Measurements from ENCODE around the gene PI4KB.

Gene PI4KB

GRCh38 chr1:151267760-151268159 is 59.5 kb downstream of the PI4KB start:
- H3K36me3 ChIP-seq (ENCODE audit: control insufficient read depth, insufficient read depth, low read length): peaks cover 67% of the 10 kb centered on the region
- 90% methylated on average over 4 of the region's 4 CpGs for WGBS, 2 experiments (ENCODE audit: insufficient coverage in 2 of 2)
- H3K4me3 ChIP-seq (ENCODE audit: extremely low read depth, insufficient read depth, low read length, poor library complexity, severe bottlenecking): no peak overlapping the region

GRCh38 chr1:151266821-151267220 is 60.4 kb downstream of the PI4KB start:
- Histone ChIP-seq H3K4me3 (ENCODE audit: extremely low read depth, insufficient read depth, low read length, poor library complexity, severe bottlenecking) (no peak overlapping the region), H3K4me1 (ENCODE audit: control insufficient read depth, insufficient read depth, low read length, poor library complexity, severe bottlenecking) (no peaks in the 10 kb centered on the region), H3K27ac (ENCODE audit: low read depth, low read length, severe bottlenecking) (no peak overlapping the region), H3K36me3 (ENCODE audit: control insufficient read depth, insufficient read depth, low read length) (peaks cover 72% of the 10 kb centered on the region), H3K9me3 (ENCODE audit: control insufficient read depth, low read length) (no peaks in the 10 kb centered on the region)
- 81 to 86% methylated on average over 7 of the region's 8 CpGs for WGBS, 2 experiments (ENCODE audit: insufficient coverage in 2 of 2)

More at GRCh38 chr1:151267760-151268159, 59.5 kb downstream of the PI4KB start:
- Histone ChIP-seq H3K9me3 (ENCODE audit: control insufficient read depth, low read length) (no peaks in the 10 kb centered on the region), H3K4me1 (ENCODE audit: control insufficient read depth, insufficient read depth, low read length, poor library complexity, severe bottlenecking) (no peaks in the 10 kb centered on the region), H3K27ac (ENCODE audit: low read depth, low read length, severe bottlenecking) (no peak overlapping the region)

GRCh38 chr1:151266315-151266714 is 60.9 kb downstream of the PI4KB start:
- Histone ChIP-seq H3K4me3 (ENCODE audit: extremely low read depth, insufficient read depth, low read length, poor library complexity, severe bottlenecking) (no peak overlapping the region), H3K9me3 (ENCODE audit: control insufficient read depth, low read length) (no peaks in the 10 kb centered on the region), H3K27ac (ENCODE audit: low read depth, low read length, severe bottlenecking) (no peak overlapping the region), H3K4me1 (ENCODE audit: control insufficient read depth, insufficient read depth, low read length, poor library complexity, severe bottlenecking) (no peaks in the 10 kb centered on the region), H3K36me3 (ENCODE audit: control insufficient read depth, insufficient read depth, low read length) (peaks cover 77% of the 10 kb centered on the region)
- 81 to 100% methylated on average over 2 to 3 of the region's 3 CpGs for WGBS, 2 experiments (ENCODE audit: insufficient coverage in 2 of 2)

GRCh38 chr1:151265446-151266236 is 61.6 kb downstream of the PI4KB start:
- no peaks in the 10 kb centered on the region for H3K4me1 ChIP-seq (ENCODE audit: control insufficient read depth, insufficient read depth, low read length, poor library complexity, severe bottlenecking)
- no peak overlapping the region for H3K27ac ChIP-seq (ENCODE audit: low read depth, low read length, severe bottlenecking)
- H3K9me3 ChIP-seq (ENCODE audit: control insufficient read depth, low read length): no peaks in the 10 kb centered on the region
- no peak overlapping the region for H3K4me3 ChIP-seq (ENCODE audit: extremely low read depth, insufficient read depth, low read length, poor library complexity, severe bottlenecking)
- WGBS, 2 experiments (ENCODE audit: insufficient coverage in 2 of 2): 87 to 90% methylated on average over 11 to 13 of the region's 14 CpGs
- H3K36me3 ChIP-seq (ENCODE audit: control insufficient read depth, insufficient read depth, low read length): peaks cover 76% of the 10 kb centered on the region

- H3K36me3 ChIP-seq (ENCODE audit: control insufficient read depth, insufficient read depth, low read length): peaks cover 45% of the 10 kb centered on the region
- 100% methylated on average over 1 of the region's 2 CpGs for WGBS, 2 experiments (ENCODE audit: insufficient coverage in 2 of 2)
- H3K27ac ChIP-seq (ENCODE audit: low read depth, low read length, severe bottlenecking): no peak overlapping the region
- H3K4me1 ChIP-seq (ENCODE audit: control insufficient read depth, insufficient read depth, low read length, poor library complexity, severe bottlenecking): no peaks in the 10 kb centered on the region
- H3K4me3 ChIP-seq (ENCODE audit: extremely low read depth, insufficient read depth, low read length, poor library complexity, severe bottlenecking): no peak overlapping the region
- H3K9me3 ChIP-seq (ENCODE audit: control insufficient read depth, low read length): no peaks in the 10 kb centered on the region
These were observed 67.9 kb downstream of the PI4KB start for GRCh38 chr1:151259351-151259750.

GRCh38 chr1:151255381-151255780 is 71.8 kb downstream of the PI4KB start:
- peaks cover 15% of the 10 kb centered on the region for H3K36me3 ChIP-seq (ENCODE audit: control insufficient read depth, insufficient read depth, low read length)
- H3K4me1 ChIP-seq (ENCODE audit: control insufficient read depth, insufficient read depth, low read length, poor library complexity, severe bottlenecking): no peaks in the 10 kb centered on the region
- H3K9me3 ChIP-seq (ENCODE audit: control insufficient read depth, low read length): no peaks in the 10 kb centered on the region
- peak overlapping the region; percentile 74 for H3K4me3 ChIP-seq (ENCODE audit: extremely low read depth, insufficient read depth, low read length, poor library complexity, severe bottlenecking)
- 60 to 64% methylated on average over 10 of the region's 10 CpGs for whole genome bisulfite sequencing, 2 experiments (ENCODE audit: insufficient coverage in 2 of 2)
- peak overlapping the region; percentile 93 for H3K27ac ChIP-seq (ENCODE audit: low read depth, low read length, severe bottlenecking)

- peak within 1 kb of the TSS; percentile 74 for H3K4me3 ChIP-seq (ENCODE audit: extremely low read depth, insufficient read depth, low read length, poor library complexity, severe bottlenecking)
- H3K36me3 ChIP-seq (ENCODE audit: control insufficient read depth, insufficient read depth, low read length): peaks cover 20% of the 10 kb centered on the region
- H3K27ac ChIP-seq (ENCODE audit: low read depth, low read length, severe bottlenecking): peak within 1 kb of the TSS; percentile 93
- 27 to 40% methylated on average over 38 to 43 of the region's 56 CpGs for WGBS, 2 experiments (ENCODE audit: insufficient coverage in 2 of 2)
- no peaks in the 10 kb centered on the region for H3K4me1 ChIP-seq (ENCODE audit: control insufficient read depth, insufficient read depth, low read length, poor library complexity, severe bottlenecking)
- H3K9me3 ChIP-seq (ENCODE audit: control insufficient read depth, low read length): no peaks in the 10 kb centered on the region
These were observed 72.7 kb downstream of the PI4KB start, which contains the start of gene PSMD4 for GRCh38 chr1:151254217-151255213. Gene PSMD4, plus strand, starts transcription at chr1:151254734. Its CDS starts 49 bp downstream, at chr1:151254783.

- WGBS, 2 experiments (ENCODE audit: insufficient coverage in 2 of 2): 85 to 89% methylated on average over 10 to 11 of the region's 16 CpGs
- no peaks in the 10 kb centered on the region for H3K9me3 ChIP-seq (ENCODE audit: control insufficient read depth, low read length)
- H3K27ac ChIP-seq (ENCODE audit: low read depth, low read length, severe bottlenecking): no peak overlapping the region
These were observed 75.4 kb downstream of the PI4KB start for GRCh38 chr1:151251656-151252470.

GRCh38 chr1:151246786-151247185 is 80.4 kb downstream of the PI4KB start:
- no peaks in the 10 kb centered on the region for H3K9me3 ChIP-seq (ENCODE audit: control insufficient read depth, low read length)
- WGBS, 2 experiments (ENCODE audit: insufficient coverage in 2 of 2): 95 to 100% methylated on average over 1 to 2 of the region's 2 CpGs
- peaks cover 88% of the 10 kb centered on the region for H3K36me3 ChIP-seq (ENCODE audit: control insufficient read depth, insufficient read depth, low read length)
- H3K4me3 ChIP-seq (ENCODE audit: extremely low read depth, insufficient read depth, low read length, poor library complexity, severe bottlenecking): no peak overlapping the region
- no peaks in the 10 kb centered on the region for H3K4me1 ChIP-seq (ENCODE audit: control insufficient read depth, insufficient read depth, low read length, poor library complexity, severe bottlenecking)
- no peak overlapping the region for H3K27ac ChIP-seq (ENCODE audit: low read depth, low read length, severe bottlenecking)

More at GRCh38 chr1:151251656-151252470, 75.4 kb downstream of the PI4KB start:
- Histone ChIP-seq H3K36me3 (ENCODE audit: control insufficient read depth, insufficient read depth, low read length) (peaks cover 37% of the 10 kb centered on the region), H3K4me3 (ENCODE audit: extremely low read depth, insufficient read depth, low read length, poor library complexity, severe bottlenecking) (no peak overlapping the region), H3K4me1 (ENCODE audit: control insufficient read depth, insufficient read depth, low read length, poor library complexity, severe bottlenecking) (no peaks in the 10 kb centered on the region)

GRCh38 chr1:151243683-151244216 is 83.5 kb downstream of the PI4KB start:
- H3K4me1 ChIP-seq (ENCODE audit: control insufficient read depth, insufficient read depth, low read length, poor library complexity, severe bottlenecking): no peaks in the 10 kb centered on the region
- no peaks in the 10 kb centered on the region for H3K9me3 ChIP-seq (ENCODE audit: control insufficient read depth, low read length)
- H3K4me3 ChIP-seq (ENCODE audit: extremely low read depth, insufficient read depth, low read length, poor library complexity, severe bottlenecking): no peak overlapping the region
- WGBS, 2 experiments (ENCODE audit: insufficient coverage in 2 of 2): 80 to 100% methylated on average over 1 to 2 of the region's 5 CpGs
- no peak overlapping the region for H3K27ac ChIP-seq (ENCODE audit: low read depth, low read length, severe bottlenecking)
- peaks cover 97% of the 10 kb centered on the region for H3K36me3 ChIP-seq (ENCODE audit: control insufficient read depth, insufficient read depth, low read length)

Measured in mesodermal cell (in vitro differentiated cells).